Measurements from ENCODE around the gene WDR70.

WDR70 gene

GRCh38 chr5:37757980-37758582 is 379.0 kb downstream of the WDR70 start:
- no peaks in the 10 kb centered on the region for H3K27me3 ChIP-seq (ENCODE audit: control insufficient read depth, insufficient read depth, low read length)
- no peak overlapping the region for H3K9ac ChIP-seq (ENCODE audit: low read length)
- H3K27ac ChIP-seq (ENCODE audit: low read depth, low read length): no peak overlapping the region
- H3K36me3 ChIP-seq (ENCODE audit: control insufficient read depth, insufficient read depth, low read length): no peaks in the 10 kb centered on the region
- H3K4me1 ChIP-seq (ENCODE audit: control insufficient read depth, insufficient read depth, low read length): no peaks in the 10 kb centered on the region
- H3K4me3 ChIP-seq (ENCODE audit: low read length): no peak overlapping the region

DNA sequence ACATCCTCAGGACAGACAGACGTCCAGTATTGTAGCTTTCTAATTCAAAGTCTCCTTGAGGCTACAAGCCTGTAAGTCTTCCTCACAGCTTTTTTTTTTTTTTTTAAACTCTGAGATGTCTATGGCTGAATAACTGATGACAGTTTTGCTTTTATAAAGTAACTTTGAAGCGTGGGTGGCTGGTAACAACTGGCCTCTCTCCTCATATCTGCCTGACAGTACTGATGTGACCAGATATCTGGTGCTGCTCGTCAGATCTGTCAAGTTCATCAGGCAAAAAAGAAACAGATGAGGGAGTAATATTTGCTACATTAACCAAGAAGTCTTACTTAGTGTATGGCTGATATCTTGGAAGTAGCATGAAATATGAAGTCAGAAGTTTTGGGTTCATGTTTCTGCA is 388.1 kb downstream of the WDR70 start:
- Histone ChIP-seq H3K4me3 (ENCODE audit: low read length) (no peak overlapping the region), H3K9ac (ENCODE audit: low read length) (no peak overlapping the region), H3K27me3 (ENCODE audit: control insufficient read depth, insufficient read depth, low read length) (no peaks in the 10 kb centered on the region), H3K4me1 (ENCODE audit: control insufficient read depth, insufficient read depth, low read length) (peaks cover 18% of the 10 kb centered on the region), H3K36me3 (ENCODE audit: control insufficient read depth, insufficient read depth, low read length) (no peaks in the 10 kb centered on the region), H3K27ac (ENCODE audit: low read depth, low read length) (no peak overlapping the region)

- Histone ChIP-seq H3K27me3 (ENCODE audit: control insufficient read depth, insufficient read depth, low read length) (no peaks in the 10 kb centered on the region), H3K4me3 (ENCODE audit: low read length) (no peak overlapping the region), H3K27ac (ENCODE audit: low read depth, low read length) (no peak overlapping the region)
These were observed 388.8 kb downstream of the WDR70 start for GRCh38 chr5:37767961-37768360.

GRCh38 chr5:37768371-37768770 is 389.3 kb downstream of the WDR70 start:
- no peak overlapping the region for H3K27ac ChIP-seq (ENCODE audit: low read depth, low read length)
- H3K4me3 ChIP-seq (ENCODE audit: low read length): no peak overlapping the region
- H3K4me1 ChIP-seq (ENCODE audit: control insufficient read depth, insufficient read depth, low read length): peaks cover 18% of the 10 kb centered on the region
- H3K27me3 ChIP-seq (ENCODE audit: control insufficient read depth, insufficient read depth, low read length): no peaks in the 10 kb centered on the region
- no peaks in the 10 kb centered on the region for H3K36me3 ChIP-seq (ENCODE audit: control insufficient read depth, insufficient read depth, low read length)
- no peak overlapping the region for H3K9ac ChIP-seq (ENCODE audit: low read length)

More at GRCh38 chr5:37767961-37768360, 388.8 kb downstream of the WDR70 start:
- H3K36me3 ChIP-seq (ENCODE audit: control insufficient read depth, insufficient read depth, low read length): no peaks in the 10 kb centered on the region
- H3K4me1 ChIP-seq (ENCODE audit: control insufficient read depth, insufficient read depth, low read length): peaks cover 18% of the 10 kb centered on the region
- H3K9ac ChIP-seq (ENCODE audit: low read length): no peak overlapping the region

GRCh38 chr5:37769108-37769507 is 390.0 kb downstream of the WDR70 start:
- no peak overlapping the region for H3K27ac ChIP-seq (ENCODE audit: low read depth, low read length)
- H3K4me3 ChIP-seq (ENCODE audit: low read length): no peak overlapping the region
- H3K4me1 ChIP-seq (ENCODE audit: control insufficient read depth, insufficient read depth, low read length): peaks cover 18% of the 10 kb centered on the region
- H3K27me3 ChIP-seq (ENCODE audit: control insufficient read depth, insufficient read depth, low read length): no peaks in the 10 kb centered on the region
- no peaks in the 10 kb centered on the region for H3K36me3 ChIP-seq (ENCODE audit: control insufficient read depth, insufficient read depth, low read length)
- H3K9ac ChIP-seq (ENCODE audit: low read length): no peak overlapping the region

DNA sequence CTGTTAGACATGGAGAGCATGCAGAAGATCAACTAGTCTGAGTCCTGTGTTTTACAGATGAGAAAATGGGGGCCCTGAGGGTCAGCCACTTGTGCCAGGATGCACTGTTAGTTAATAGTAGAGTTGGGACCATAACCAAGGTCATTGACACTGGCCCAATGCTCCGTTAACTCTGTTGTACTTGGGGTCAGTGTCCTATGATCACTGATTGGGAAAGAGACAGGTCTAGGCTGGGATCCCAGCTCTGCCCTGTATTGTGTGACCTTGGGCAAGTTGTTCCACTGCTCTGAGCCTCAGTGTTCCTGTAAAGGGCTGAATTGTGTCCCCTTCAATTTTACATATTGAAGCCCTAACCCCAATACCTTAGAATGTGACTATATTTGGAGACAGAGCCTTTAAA is 390.7 kb downstream of the WDR70 start:
- H3K27me3 ChIP-seq (ENCODE audit: control insufficient read depth, insufficient read depth, low read length): no peaks in the 10 kb centered on the region
- H3K4me3 ChIP-seq (ENCODE audit: low read length): no peak overlapping the region
- peak overlapping the region; percentile 7 for H3K27ac ChIP-seq (ENCODE audit: low read depth, low read length)
- no peak overlapping the region for H3K9ac ChIP-seq (ENCODE audit: low read length)
- H3K4me1 ChIP-seq (ENCODE audit: control insufficient read depth, insufficient read depth, low read length): peaks cover 18% of the 10 kb centered on the region
- no peaks in the 10 kb centered on the region for H3K36me3 ChIP-seq (ENCODE audit: control insufficient read depth, insufficient read depth, low read length)

DNA sequence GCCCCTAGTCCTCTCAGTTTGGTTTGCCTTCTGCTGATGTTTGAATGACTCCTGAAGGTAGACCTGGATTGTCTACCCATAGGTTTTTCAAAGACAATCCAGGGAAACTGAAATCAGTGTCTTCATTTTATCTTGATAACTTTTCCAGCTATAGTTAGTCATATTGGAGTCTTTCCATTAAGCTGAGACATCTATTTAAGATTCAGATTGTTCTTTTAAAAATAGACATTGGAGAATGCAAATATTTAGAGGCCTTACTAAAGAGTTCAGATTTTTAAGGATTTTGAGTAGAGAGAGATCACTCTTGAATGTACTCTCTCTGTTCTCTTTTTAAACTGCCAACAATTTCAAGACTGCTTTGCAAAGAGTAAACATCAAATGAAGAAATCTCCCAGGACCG is 391.7 kb downstream of the WDR70 start:
- Histone ChIP-seq H3K9ac (ENCODE audit: low read length) (no peak overlapping the region), H3K36me3 (ENCODE audit: control insufficient read depth, insufficient read depth, low read length) (no peaks in the 10 kb centered on the region), H3K4me3 (ENCODE audit: low read length) (no peak overlapping the region), H3K4me1 (ENCODE audit: control insufficient read depth, insufficient read depth, low read length) (peaks cover 18% of the 10 kb centered on the region), H3K27ac (ENCODE audit: low read depth, low read length) (peak overlapping the region; percentile 53), H3K27me3 (ENCODE audit: control insufficient read depth, insufficient read depth, low read length) (no peaks in the 10 kb centered on the region)

DNA sequence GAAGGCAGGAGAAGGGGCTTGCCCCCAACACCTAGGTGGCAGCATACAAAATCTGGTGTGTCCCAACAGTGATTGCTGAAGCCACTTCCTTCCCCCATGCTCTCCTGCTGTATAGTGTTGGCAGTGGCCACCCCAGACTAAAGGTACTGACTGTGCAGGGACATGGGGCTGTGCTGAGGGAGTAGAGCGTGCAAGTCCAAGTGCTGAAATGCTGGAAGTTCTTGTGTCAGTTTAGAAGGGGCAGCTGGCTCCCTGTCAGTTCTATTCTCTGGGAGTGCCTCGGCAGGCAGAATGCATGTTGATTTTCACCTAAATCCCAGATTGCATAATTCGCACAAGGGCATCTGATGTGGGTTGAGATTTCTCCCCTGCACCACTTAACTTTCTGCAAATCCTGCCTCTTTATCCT is 392.1 kb downstream of the WDR70 start:
- Histone ChIP-seq H3K4me3 (ENCODE audit: low read length) (no peak overlapping the region), H3K9ac (ENCODE audit: low read length) (no peak overlapping the region), H3K27me3 (ENCODE audit: control insufficient read depth, insufficient read depth, low read length) (no peaks in the 10 kb centered on the region), H3K36me3 (ENCODE audit: control insufficient read depth, insufficient read depth, low read length) (no peaks in the 10 kb centered on the region), H3K4me1 (ENCODE audit: control insufficient read depth, insufficient read depth, low read length) (peaks cover 18% of the 10 kb centered on the region), H3K27ac (ENCODE audit: low read depth, low read length) (peak overlapping the region; percentile 53)

DNA sequence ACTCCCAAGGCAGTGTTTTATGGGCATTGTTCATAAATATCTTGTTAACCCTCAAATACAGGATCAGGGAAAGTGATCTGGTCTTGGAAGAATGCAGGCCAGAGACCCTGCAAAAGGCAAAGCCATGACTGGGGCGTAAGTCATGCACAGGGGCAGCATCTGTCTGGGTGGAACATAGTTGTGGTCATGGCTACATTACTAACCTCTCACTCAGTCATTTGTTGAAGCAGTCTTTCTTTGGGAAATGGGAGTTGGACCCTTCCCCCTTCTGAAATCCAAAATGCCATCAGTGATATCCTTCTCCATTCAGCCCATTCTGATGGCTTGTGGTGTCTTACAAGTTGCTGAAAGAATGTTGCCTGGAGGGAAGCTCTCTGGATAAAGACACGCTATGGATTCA is 392.6 kb downstream of the WDR70 start:
- Histone ChIP-seq H3K27ac (ENCODE audit: low read depth, low read length) (peak overlapping the region; percentile 53), H3K36me3 (ENCODE audit: control insufficient read depth, insufficient read depth, low read length) (no peaks in the 10 kb centered on the region), H3K9ac (ENCODE audit: low read length) (no peak overlapping the region), H3K27me3 (ENCODE audit: control insufficient read depth, insufficient read depth, low read length) (no peaks in the 10 kb centered on the region), H3K4me1 (ENCODE audit: control insufficient read depth, insufficient read depth, low read length) (peaks cover 18% of the 10 kb centered on the region), H3K4me3 (ENCODE audit: low read length) (no peak overlapping the region)

GRCh38 chr5:37772255-37772654 is 393.1 kb downstream of the WDR70 start:
- peaks cover 21% of the 10 kb centered on the region for H3K4me1 ChIP-seq (ENCODE audit: control insufficient read depth, insufficient read depth, low read length)
- H3K27ac ChIP-seq (ENCODE audit: low read depth, low read length): no peak overlapping the region
- H3K27me3 ChIP-seq (ENCODE audit: control insufficient read depth, insufficient read depth, low read length): no peaks in the 10 kb centered on the region
- H3K9ac ChIP-seq (ENCODE audit: low read length): no peak overlapping the region
- H3K4me3 ChIP-seq (ENCODE audit: low read length): no peak overlapping the region
- no peaks in the 10 kb centered on the region for H3K36me3 ChIP-seq (ENCODE audit: control insufficient read depth, insufficient read depth, low read length)

DNA sequence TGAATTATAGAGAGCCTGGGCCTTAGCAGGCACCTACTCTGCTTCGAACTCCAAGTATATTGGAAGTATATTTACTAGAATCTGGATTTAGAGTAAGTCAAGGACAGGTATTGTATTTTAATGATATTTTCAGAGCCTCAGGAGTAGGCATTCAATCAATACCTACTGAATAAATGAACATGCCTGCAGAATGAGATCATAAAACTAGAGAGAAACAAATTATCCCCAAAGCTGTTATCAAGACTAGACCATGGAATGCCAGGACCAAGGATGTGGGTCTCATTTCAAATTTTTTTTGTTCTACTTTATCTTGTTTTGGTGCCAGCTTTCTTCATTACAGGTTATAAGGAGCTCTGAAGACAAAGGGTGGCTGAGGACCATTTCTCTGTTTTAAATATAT is 394.7 kb downstream of the WDR70 start:
- H3K27ac ChIP-seq (ENCODE audit: low read depth, low read length): no peak overlapping the region
- H3K27me3 ChIP-seq (ENCODE audit: control insufficient read depth, insufficient read depth, low read length): no peaks in the 10 kb centered on the region
- H3K4me3 ChIP-seq (ENCODE audit: low read length): no peak overlapping the region
- H3K9ac ChIP-seq (ENCODE audit: low read length): no peak overlapping the region
- no peaks in the 10 kb centered on the region for H3K36me3 ChIP-seq (ENCODE audit: control insufficient read depth, insufficient read depth, low read length)
- peaks cover 21% of the 10 kb centered on the region for H3K4me1 ChIP-seq (ENCODE audit: control insufficient read depth, insufficient read depth, low read length)

GRCh38 chr5:37774912-37775483 is 395.9 kb downstream of the WDR70 start:
- H3K4me3 ChIP-seq (ENCODE audit: low read length): no peak overlapping the region
- no peak overlapping the region for H3K27ac ChIP-seq (ENCODE audit: low read depth, low read length)

DNA sequence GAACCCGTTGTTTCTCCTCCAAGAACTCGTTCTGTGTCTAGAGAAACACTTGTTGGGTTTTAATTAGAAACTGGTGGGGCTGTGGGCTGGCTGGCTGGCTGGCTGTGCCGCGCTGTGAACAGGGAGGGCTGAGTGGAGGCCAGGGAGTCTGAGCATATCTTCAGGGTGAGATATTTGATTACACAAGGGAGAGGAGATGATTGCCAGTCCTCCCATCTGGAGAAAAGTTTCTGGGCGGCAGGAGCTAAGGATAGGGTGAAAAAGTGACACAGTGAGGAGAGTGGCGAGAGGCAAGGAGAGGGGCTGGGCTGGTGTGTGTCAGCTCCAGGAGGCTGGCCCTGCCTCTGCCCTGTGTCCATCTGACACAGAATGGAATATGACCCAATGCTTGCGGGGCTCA is 397.7 kb downstream of the WDR70 start:
- H3K4me3 ChIP-seq (ENCODE audit: low read length): no peak overlapping the region
- H3K9ac ChIP-seq (ENCODE audit: low read length): no peak overlapping the region
- peak overlapping the region; percentile 71 for H3K27ac ChIP-seq (ENCODE audit: low read depth, low read length)
- no peaks in the 10 kb centered on the region for H3K36me3 ChIP-seq (ENCODE audit: control insufficient read depth, insufficient read depth, low read length)
- H3K4me1 ChIP-seq (ENCODE audit: control insufficient read depth, insufficient read depth, low read length): peaks cover 4% of the 10 kb centered on the region
- no peaks in the 10 kb centered on the region for H3K27me3 ChIP-seq (ENCODE audit: control insufficient read depth, insufficient read depth, low read length)

More at GRCh38 chr5:37774912-37775483, 395.9 kb downstream of the WDR70 start:
- Histone ChIP-seq H3K9ac (ENCODE audit: low read length) (no peak overlapping the region), H3K27me3 (ENCODE audit: control insufficient read depth, insufficient read depth, low read length) (no peaks in the 10 kb centered on the region), H3K4me1 (ENCODE audit: control insufficient read depth, insufficient read depth, low read length) (peaks cover 18% of the 10 kb centered on the region), H3K36me3 (ENCODE audit: control insufficient read depth, insufficient read depth, low read length) (no peaks in the 10 kb centered on the region)

Measured in rectal smooth muscle tissue (tissue), 1 donor.